Spleen (tissue), 13 donors: ENCODE data around the gene MMAB. TPM values are rescaled to one million over a fixed set of nuclear protein-coding genes. Genes with fewer than 3 reads are reported as not detected.

Experiments
- DNase-seq: peaks from one replicate; pipeline ENCODE4 v3.0.0-alpha.2; 2020
- H3K27ac ChIP-seq, 8 donors: fragments of 200-600 bp; sonication (generic) in 7 of 8; 1 replicate in 4 of 8; 2 replicates in 4 of 8; pipeline versions ENCODE4 v1.5.0 to v1.8.0; 2016 to 2021; ENCODE audit warnings: inconsistent platforms in 4 of 8, mild to moderate bottlenecking in 4 of 8, moderate library complexity in 1 of 8
- H3K27me3 ChIP-seq, 7 donors: fragments of 200-600 bp; sonication (generic) in 6 of 7; replicated peaks in 1 of 7; 1 replicate in 4 of 7; 2 replicates in 3 of 7; pipeline versions ENCODE4 v1.5.0 to v1.8.0; 2016 to 2021; ENCODE audit warnings: inconsistent platforms in 3 of 7, mild to moderate bottlenecking in 1 of 7
- H3K36me3 ChIP-seq, 6 donors: fragments of 200-600 bp; sonication (generic) in 5 of 6; 1 replicate in 4 of 6; 2 replicates in 2 of 6; pipeline versions ENCODE4 v1.5.0 to v1.8.0; 2016 to 2021; ENCODE audit warnings: inconsistent platforms in 2 of 6
- H3K4me1 ChIP-seq, 6 donors: fragments of 200-600 bp; sonication (generic) in 5 of 6; 1 replicate in 3 of 6; 2 replicates in 3 of 6; pipeline versions ENCODE4 v1.5.0 to v1.8.0; 2016 to 2021; ENCODE audit warnings: inconsistent platforms in 3 of 6
- H3K4me3 ChIP-seq, 8 donors: fragments of 200-600 bp; sonication (generic) in 7 of 8; 1 replicate in 4 of 8; 2 replicates in 4 of 8; pipeline versions ENCODE4 v1.5.0 to v1.8.0; 2016 to 2021; ENCODE audit warnings: inconsistent platforms in 4 of 8, mild to moderate bottlenecking in 4 of 8, moderate library complexity in 2 of 8
- H3K9me3 ChIP-seq, 8 donors: fragments of 200-600 bp; sonication (generic) in 7 of 8; 1 replicate in 4 of 8; 2 replicates in 4 of 8; pipeline versions ENCODE4 v1.5.0 to v1.8.0; 2016 to 2021; ENCODE audit warnings: inconsistent platforms in 4 of 8
- POLR2A ChIP-seq, 3 donors: fragments of 450-650 bp; IDR thresholded peaks; one replicate each; pipeline ENCODE4 v1.5.1; 2017; ENCODE audit warnings: antibody characterized with exemption in 3 of 3, mild to moderate bottlenecking in 1 of 3
- POLR2AphosphoS5 ChIP-seq, 3 donors: sonication (generic); formaldehyde crosslinking; IDR thresholded peaks; one replicate each; pipeline ENCODE4 v1.5.1; 2017; ENCODE audit warnings: antibody characterized with exemption in 3 of 3
- WGBS, 5 donors: extraction: QIAGEN DNeasy Blood & Tissue Kit in 3 of 5; methylation state at CpG; one replicate each; pipeline versions ENCODE4 v1.1.5 to v1.1.7; 2013 to 2018; 5-methylcytosine and 5-hydroxymethylcytosine counted together
- intact Hi-C: fragments of 100-400 bp; cut with DNase I; formaldehyde crosslinking; loops from one replicate; pipeline ENCODE4 v1.15.0; 2023; ENCODE audit warnings: low total_unique reads
- long read RNA-seq, 2 donors: transcript quantifications; one replicate each; lab custom pipeline, GENCODE V29; 2026
- polyA plus RNA-seq, 3 donors: library from polyadenylated mRNA; stranded (reverse); fragments of 200-250 nt; gene quantifications; one replicate each; pipeline ENCODE4 v1.2.1, GENCODE V29; 2013
- total RNA-seq, 7 donors: library from RNA; depleted of rRNA in 3 of 7; stranded (reverse); fragments of >200 nt in 3 of 7; fragmentation: NEBNext Ultra II Directional in 4 of 7; extraction: Animal tissue kit (Norgen Biotek cat#: 25700) in 4 of 7; gene quantifications; one replicate each; pipeline versions ENCODE4 v1.1.0 to v1.2.1, GENCODE V29; 2016 to 2021
- TF ChIP-seq, protein P1 (sequence below), 11 experiments: fragments of 200-600 bp in 7 of 11; fragments of 450-650 bp in 4 of 11; sonication (generic) in 4 of 11; IDR thresholded peaks in 8 of 11; conservative IDR thresholded peaks in 3 of 11; 1 replicate in 7 of 11; 2 replicates in 4 of 11; pipeline versions ENCODE4 v1.4.0 to v1.8.0; 2016 to 2021; ENCODE audit warnings: antibody characterized with exemption in 11 of 11, inconsistent platforms in 4 of 11, mild to moderate bottlenecking in 1 of 11
- donor health status: healthy with polysubstance abuse.
- donor health status: DM: no; HTN: no; CAD: no; lungs with moderate emphysema.
- donor health status: DM: no; HTN: no; CAD: no.
- donor health status: Bipolar disorder and iron deficiency.
- donor health status: healthy.
- donor health status: DM: no; HTN: no; CAD: no.
- donor health status: DM: yes; HTN: yes; CAD: no.

The MMAB gene
- total RNA-seq (10 to 100 TPM; 14.5 to 23.0 (median 19.3) TPM), polyA plus RNA-seq (10 to 100 TPM; 31.1 to 41.7 (median 33.6) TPM)
- long read RNA-seq, donor 1, full-length matches to known transcripts: 12 of 12 reads
- long read RNA-seq, donor 1, partial matches to known transcripts: 0 of 12 reads
- long read RNA-seq, donor 1, other reads (novel, unspliced or antisense): 0 of 12 reads
- long read RNA-seq, donor 2, full-length matches to known transcripts: 8 of 8 reads
- long read RNA-seq, donor 2, partial matches to known transcripts: 0 of 8 reads
- long read RNA-seq, donor 2, other reads (novel, unspliced or antisense): 0 of 8 reads

DNA sequence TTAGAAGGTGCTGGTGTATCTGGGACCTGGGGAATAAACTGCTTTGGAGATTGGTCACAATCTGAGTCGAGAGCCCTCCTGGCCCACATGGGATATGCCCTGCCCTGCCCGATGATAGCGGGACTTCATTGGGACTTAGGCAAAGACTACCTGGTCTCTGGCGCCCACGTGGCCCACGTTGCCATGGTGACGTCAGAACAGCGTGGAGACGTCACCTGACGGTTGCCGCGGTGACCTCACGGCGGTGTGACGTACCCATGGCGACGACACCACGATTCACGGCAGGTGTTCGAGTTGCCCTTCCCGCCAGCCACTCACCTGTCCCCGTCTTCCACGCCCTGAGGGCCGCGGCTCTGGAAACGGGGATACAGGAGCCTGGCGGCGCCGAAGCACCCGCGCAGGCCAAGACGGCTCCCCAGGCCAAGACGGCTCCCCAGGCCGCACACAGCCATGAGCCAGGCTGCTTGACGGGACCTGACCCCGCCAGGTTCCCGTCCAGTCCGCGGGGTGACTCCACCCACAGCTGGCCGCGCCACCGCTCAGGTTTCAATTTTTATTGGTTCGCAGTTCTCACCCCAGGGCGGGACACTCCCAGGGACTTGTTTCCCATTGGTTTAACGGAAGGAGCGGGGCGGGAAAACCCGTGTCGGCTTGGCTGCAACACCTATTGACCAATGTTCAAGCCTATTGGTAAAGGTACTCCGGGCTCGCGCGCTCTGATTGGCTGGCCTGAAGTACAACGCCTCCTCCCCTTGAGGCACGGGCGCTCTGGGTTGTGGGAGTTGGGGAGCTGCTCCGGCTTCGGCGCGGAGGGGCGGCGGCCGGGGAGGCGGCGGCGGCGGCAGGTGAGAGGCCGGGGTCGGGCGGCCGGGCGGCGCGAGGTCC, at the start of gene MMAB, which contains the start of gene MVK:
MMAB (minus strand) TSS at position 476 of the 885 bp plus-strand sequence; CDS start at position 452, 24 bp downstream.
MVK (plus strand) TSS at position 766 of the 885 bp plus-strand sequence. CDS start 1,029 bp downstream, outside the sequence.
- Histone ChIP-seq H3K9me3 (no peaks in the 10 kb centered on the region), H3K27ac (peak within 1 kb of the TSS; percentile 62 to 93 (median 85)), H3K4me3 (peak within 1 kb of the TSS; percentile 52 to 87 (median 73)), H3K36me3 (peaks cover 0 to 55% (median 33%) of the 10 kb centered on the region in 6 donors), H3K27me3 (no peaks in the 10 kb centered on the region), H3K4me1 (peaks cover 4 to 36% (median 20%) of the 10 kb centered on the region in 6 donors)
- peak; percentile 90 to 94 (median 92) for TF ChIP-seq POLR2AphosphoS5 (IDR thresholded peaks at IDR 0.05)
- TF ChIP-seq POLR2A (IDR thresholded peaks at IDR 0.05): no peak
- TF ChIP-seq, protein P1, sequence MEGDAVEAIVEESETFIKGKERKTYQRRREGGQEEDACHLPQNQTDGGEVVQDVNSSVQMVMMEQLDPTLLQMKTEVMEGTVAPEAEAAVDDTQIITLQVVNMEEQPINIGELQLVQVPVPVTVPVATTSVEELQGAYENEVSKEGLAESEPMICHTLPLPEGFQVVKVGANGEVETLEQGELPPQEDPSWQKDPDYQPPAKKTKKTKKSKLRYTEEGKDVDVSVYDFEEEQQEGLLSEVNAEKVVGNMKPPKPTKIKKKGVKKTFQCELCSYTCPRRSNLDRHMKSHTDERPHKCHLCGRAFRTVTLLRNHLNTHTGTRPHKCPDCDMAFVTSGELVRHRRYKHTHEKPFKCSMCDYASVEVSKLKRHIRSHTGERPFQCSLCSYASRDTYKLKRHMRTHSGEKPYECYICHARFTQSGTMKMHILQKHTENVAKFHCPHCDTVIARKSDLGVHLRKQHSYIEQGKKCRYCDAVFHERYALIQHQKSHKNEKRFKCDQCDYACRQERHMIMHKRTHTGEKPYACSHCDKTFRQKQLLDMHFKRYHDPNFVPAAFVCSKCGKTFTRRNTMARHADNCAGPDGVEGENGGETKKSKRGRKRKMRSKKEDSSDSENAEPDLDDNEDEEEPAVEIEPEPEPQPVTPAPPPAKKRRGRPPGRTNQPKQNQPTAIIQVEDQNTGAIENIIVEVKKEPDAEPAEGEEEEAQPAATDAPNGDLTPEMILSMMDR (IDR thresholded peaks at IDR 0.05 in 8 of 11, conservative IDR thresholded peaks at IDR 0.05 in 3 of 11): peak in 3 of 11 experiments; percentile 10 to 32 (median 15)
- intact Hi-C loops: no loop called here
- WGBS, 5 donors: 1 to 2% (median 1%) methylated on average over 28 to 74 of the region's 74 CpGs
- DNase-seq: peak; percentile 98

- TF ChIP-seq POLR2AphosphoS5 (IDR thresholded peaks at IDR 0.05) (no peak), POLR2A (IDR thresholded peaks at IDR 0.05) (no peak)
- TF ChIP-seq, protein P1 (IDR thresholded peaks at IDR 0.05 in 8 of 11, conservative IDR thresholded peaks at IDR 0.05 in 3 of 11): no peak
- Histone ChIP-seq H3K27ac (no peak overlapping the region), H3K27me3 (peaks cover 0 to 59% (median 0%) of the 10 kb centered on the region in 7 donors), H3K9me3 (no peaks in the 10 kb centered on the region), H3K4me3 (no peak overlapping the region), H3K36me3 (no peaks in the 10 kb centered on the region), H3K4me1 (peaks cover 0 to 11% (median 0%) of the 10 kb centered on the region in 6 donors)
- DNase-seq: no peak
- WGBS, 5 donors: 13 to 36% (median 19%) methylated on average over 19 to 22 of the region's 22 CpGs
- intact Hi-C loops: no loop called here
Observed at GRCh38 chr12:109621901-109622364, 48.6 kb upstream of the MMAB start.

GRCh38 chr12:109621211-109621694, 47.9 kb upstream of the MMAB start:
- Histone ChIP-seq H3K27me3 (peaks cover 0 to 59% (median 0%) of the 10 kb centered on the region in 7 donors), H3K4me3 (no peak overlapping the region), H3K4me1 (peaks cover 0 to 11% (median 0%) of the 10 kb centered on the region in 6 donors), H3K36me3 (no peaks in the 10 kb centered on the region), H3K9me3 (no peaks in the 10 kb centered on the region), H3K27ac (no peak overlapping the region)
- TF ChIP-seq POLR2AphosphoS5 (IDR thresholded peaks at IDR 0.05): no peak
- TF ChIP-seq, protein P1 (IDR thresholded peaks at IDR 0.05 in 8 of 11, conservative IDR thresholded peaks at IDR 0.05 in 3 of 11): no peak
- TF ChIP-seq POLR2A (IDR thresholded peaks at IDR 0.05): no peak
- intact Hi-C loops: no loop called here
- WGBS, 5 donors: 39 to 54% (median 51%) methylated on average over 1 of the region's 1 CpG
- no peak for DNase-seq
